ENCODE data around the gene RPTOR. TPM values are rescaled to one million over a fixed set of nuclear protein-coding genes. Genes with fewer than 3 reads are reported as not detected.
"Not testable (repeated sequence)": the region's sequence is repeated elsewhere in the genome, so short reads cannot be mapped to it uniquely, and the experiment has no call there.

RPTOR gene
- total RNA-seq, 1 donor from 2014 or later = 40.9 TPM

GRCh38 chr17:80799538-80800480 is 255.2 kb downstream of the RPTOR start:
- no peak for DNase-seq

- DNase-seq = no peak
Measured at GRCh38 chr17:80800481-80801391, 256.1 kb downstream of the RPTOR start.

- DNase-seq = no peak
Measured at GRCh38 chr17:80802626-80803450, 258.2 kb downstream of the RPTOR start.

GRCh38 chr17:80803451-80804428 is 259.1 kb downstream of the RPTOR start:
- no peak for DNase-seq

GRCh38 chr17:80804466-80804865 is 259.8 kb downstream of the RPTOR start:
- DNase-seq = no peak

GRCh38 chr17:80805032-80805751 is 260.6 kb downstream of the RPTOR start:
- DNase-seq = peak; percentile 38

- DNase-seq = no peak
Measured at GRCh38 chr17:80807014-80807413, 262.4 kb downstream of the RPTOR start.

GRCh38 chr17:80807882-80808281 is 263.2 kb downstream of the RPTOR start:
- DNase-seq = no peak

- DNase-seq = no peak
Measured at GRCh38 chr17:80811181-80812105, 266.8 kb downstream of the RPTOR start.

- DNase-seq = no peak
Measured at GRCh38 chr17:80812362-80813088, 267.9 kb downstream of the RPTOR start.

GRCh38 chr17:80813318-80813717 is 268.7 kb downstream of the RPTOR start:
- no peak for DNase-seq

- DNase-seq = no peak
Measured at GRCh38 chr17:80814491-80814890, 269.9 kb downstream of the RPTOR start.

GRCh38 chr17:80815151-80815681 is 270.6 kb downstream of the RPTOR start:
- peak; percentile 57 for DNase-seq

- not testable (repeated sequence) for DNase-seq
Measured at GRCh38 chr17:80815718-80816117, 271.1 kb downstream of the RPTOR start.

GRCh38 chr17:80816241-80817103 is 271.8 kb downstream of the RPTOR start:
- DNase-seq = no peak

GRCh38 chr17:80817321-80817845 is 272.7 kb downstream of the RPTOR start:
- no peak for DNase-seq

GRCh38 chr17:80817861-80818260 is 273.2 kb downstream of the RPTOR start:
- DNase-seq = no peak
